ENCODE measurements around the gene GNAT1.

DNA sequence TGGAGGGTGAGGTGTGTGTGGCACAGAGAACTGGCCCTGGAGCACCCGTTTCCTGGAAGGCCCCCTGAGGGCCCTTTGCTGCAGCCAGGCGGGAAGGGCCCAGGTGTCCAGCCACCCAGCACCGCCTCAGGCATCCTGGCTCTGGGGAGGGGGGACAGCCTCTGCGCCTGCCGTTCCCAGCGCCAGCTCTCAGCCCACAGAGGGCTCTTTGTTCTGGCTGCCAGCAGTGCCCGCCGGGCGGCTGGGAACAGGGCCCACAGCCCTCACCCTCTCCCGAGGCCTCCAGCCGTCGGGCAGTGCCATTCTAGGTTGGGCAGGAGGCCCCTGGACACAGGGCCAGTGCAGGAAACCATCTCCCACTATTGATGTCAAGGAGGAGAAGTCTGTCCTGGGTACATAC lies 22.0 kb downstream of the GNAT1 start:
- TF ChIP-seq, protein P1, sequence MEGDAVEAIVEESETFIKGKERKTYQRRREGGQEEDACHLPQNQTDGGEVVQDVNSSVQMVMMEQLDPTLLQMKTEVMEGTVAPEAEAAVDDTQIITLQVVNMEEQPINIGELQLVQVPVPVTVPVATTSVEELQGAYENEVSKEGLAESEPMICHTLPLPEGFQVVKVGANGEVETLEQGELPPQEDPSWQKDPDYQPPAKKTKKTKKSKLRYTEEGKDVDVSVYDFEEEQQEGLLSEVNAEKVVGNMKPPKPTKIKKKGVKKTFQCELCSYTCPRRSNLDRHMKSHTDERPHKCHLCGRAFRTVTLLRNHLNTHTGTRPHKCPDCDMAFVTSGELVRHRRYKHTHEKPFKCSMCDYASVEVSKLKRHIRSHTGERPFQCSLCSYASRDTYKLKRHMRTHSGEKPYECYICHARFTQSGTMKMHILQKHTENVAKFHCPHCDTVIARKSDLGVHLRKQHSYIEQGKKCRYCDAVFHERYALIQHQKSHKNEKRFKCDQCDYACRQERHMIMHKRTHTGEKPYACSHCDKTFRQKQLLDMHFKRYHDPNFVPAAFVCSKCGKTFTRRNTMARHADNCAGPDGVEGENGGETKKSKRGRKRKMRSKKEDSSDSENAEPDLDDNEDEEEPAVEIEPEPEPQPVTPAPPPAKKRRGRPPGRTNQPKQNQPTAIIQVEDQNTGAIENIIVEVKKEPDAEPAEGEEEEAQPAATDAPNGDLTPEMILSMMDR (IDR thresholded peaks at IDR 0.05): no peak
- no peak for TF ChIP-seq ZFX (IDR thresholded peaks at IDR 0.05; ENCODE audit: borderline replicate concordance)

Data from 22Rv1 (cell line).